GM19452 (cell line): ENCODE results near the gene ZCCHC17.
"Not testable (repeated sequence)": the region's sequence is repeated elsewhere in the genome, so short reads cannot be mapped to it uniquely, and the experiment has no call there.

Experiments used
- ATAC-seq: cut with Tn5 transposase; IDR thresholded peaks from one replicate; pipeline ENCODE4 v1.9.1; 2021; ENCODE audit not compliant: unreplicated experiment

ZCCHC17 gene

DNA sequence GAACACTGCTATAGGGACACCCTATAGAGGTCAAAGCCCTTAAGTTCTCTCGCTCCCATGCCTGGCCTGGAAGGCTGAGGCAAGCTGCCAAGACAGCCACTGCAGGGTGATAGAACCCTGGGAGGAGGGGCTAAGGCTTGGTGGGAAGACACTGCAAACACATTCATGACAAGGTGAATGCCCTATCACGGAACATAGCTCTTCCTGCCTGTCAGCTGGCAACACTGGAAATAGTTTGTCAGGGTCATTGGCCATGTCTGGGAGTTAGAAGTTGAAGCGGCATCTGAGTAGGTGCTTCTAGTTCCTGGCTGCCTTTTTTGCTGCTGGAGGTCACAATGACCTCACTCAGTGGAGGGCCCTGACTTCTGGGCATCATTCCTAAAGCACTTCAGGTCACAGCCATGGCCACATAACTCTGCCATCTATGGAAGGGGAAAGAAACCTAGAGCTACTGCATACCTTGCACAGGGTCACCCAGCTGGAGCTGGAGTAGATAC is 71.8 kb downstream of the ZCCHC17 start:
- no peak for ATAC-seq

DNA sequence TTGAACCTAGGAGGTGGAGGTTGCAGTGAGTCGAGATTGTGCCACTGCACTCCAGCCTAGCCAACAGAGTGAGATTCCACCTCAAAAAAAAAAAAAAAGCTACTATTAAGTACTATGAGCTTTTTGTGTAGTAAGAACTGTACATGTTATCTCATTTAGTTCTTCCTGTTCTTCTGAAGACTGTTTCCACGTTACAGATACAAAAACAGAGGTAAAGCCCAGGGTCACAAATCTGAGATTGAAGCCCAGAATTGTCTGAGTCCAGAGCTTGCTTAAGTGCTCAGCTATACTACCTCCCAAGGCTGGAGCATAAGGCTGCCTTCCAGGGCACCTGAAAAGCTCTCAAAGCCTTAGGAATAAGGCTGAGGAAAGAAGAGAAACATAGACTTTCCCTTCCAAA is 73.2 kb downstream of the ZCCHC17 start:
- no peak for ATAC-seq

DNA sequence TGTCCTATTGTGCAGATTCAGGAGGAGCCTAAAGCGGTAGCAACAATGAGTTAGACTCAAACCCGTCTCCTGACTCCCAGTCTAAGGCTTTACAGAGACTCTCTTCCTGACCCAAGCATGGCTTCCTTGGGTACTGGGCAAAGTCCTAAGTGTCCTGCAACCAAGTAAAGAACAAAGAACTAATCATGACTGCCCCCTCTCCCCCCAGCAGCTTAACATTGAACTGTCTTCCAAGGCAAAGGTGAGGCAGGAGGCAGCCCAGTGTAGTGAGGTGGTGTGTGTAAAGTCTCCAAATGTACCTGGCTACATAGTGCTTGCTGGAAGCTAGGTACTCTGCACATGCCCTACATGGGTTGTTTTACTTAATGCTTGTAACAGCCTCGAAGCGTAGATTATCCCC is 73.7 kb downstream of the ZCCHC17 start:
- ATAC-seq = no peak

DNA sequence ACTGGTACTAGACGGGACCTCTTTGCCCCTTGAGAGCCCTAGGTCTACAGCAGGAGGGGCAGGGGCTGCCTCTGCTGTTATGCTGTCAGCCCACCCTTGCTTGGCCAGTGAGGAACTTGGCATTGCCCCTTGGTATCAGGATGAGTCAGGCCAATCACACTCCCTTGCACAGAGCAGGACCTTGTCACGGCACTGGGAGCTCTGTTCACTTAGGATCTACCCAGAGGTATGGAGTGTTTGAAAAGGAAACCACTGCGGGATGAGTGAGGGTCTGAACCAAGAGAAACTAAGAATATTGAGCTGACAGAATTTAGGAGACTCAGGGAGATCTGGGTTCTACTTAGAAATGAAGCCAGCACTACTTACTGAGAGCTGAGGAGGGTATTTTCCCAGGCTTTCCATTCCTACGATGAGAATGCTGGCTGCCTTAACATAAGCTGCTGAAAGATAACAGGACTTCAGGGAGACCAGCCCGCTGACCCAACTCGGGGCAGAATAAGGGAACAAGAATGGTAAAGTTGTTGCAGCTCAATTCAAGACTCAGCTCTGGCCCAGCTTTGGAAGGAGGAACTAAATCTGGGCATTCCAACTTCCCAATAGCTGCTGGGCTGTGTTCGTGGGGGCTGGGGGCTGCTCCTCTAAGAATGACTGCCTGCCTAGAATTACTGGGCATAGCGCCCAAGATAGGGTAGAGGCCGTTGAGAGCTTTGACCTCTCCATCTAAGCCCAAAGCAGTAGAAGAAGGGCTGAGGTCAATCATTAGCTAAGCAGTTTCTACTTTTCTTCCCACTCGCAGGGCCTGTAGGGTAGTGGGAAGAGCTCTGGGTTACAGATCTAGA is 74.5 kb downstream of the ZCCHC17 start:
- no peak for ATAC-seq

DNA sequence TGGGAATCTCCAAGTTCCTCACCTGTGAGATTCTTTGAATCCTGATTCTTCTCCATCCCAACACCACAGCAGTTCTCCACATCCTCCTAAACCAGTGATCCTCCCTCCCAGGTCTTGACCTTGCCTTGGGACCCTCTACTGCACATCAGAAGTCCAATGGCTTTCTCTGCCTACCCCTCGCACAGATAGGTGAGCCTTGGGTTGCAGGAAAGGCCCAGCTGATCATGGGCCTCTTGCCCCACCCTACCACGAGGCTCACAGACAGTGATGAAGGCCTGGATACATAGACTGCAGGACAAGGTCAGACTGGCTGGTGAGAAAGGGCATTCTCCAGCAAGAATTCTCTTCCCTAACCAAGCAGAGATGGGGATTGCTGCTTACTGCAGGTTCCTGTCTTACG is 75.2 kb downstream of the ZCCHC17 start:
- ATAC-seq = no peak

DNA sequence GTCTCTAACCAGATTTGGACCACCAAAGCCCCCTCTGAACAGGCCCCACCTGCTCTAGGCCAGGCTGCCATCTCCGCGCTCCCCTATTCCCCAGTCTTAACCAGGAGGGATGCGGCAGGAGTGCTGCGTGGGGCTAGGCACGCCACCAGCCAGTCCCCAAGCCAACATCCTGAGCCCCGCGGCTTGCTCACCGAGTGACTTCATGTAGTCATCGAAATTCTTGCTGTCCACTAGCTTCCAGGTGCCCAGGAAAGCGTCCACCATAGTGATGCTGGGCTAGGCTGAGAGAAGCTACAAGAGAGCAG is 75.9 kb downstream of the ZCCHC17 start:
- ATAC-seq = no peak

DNA sequence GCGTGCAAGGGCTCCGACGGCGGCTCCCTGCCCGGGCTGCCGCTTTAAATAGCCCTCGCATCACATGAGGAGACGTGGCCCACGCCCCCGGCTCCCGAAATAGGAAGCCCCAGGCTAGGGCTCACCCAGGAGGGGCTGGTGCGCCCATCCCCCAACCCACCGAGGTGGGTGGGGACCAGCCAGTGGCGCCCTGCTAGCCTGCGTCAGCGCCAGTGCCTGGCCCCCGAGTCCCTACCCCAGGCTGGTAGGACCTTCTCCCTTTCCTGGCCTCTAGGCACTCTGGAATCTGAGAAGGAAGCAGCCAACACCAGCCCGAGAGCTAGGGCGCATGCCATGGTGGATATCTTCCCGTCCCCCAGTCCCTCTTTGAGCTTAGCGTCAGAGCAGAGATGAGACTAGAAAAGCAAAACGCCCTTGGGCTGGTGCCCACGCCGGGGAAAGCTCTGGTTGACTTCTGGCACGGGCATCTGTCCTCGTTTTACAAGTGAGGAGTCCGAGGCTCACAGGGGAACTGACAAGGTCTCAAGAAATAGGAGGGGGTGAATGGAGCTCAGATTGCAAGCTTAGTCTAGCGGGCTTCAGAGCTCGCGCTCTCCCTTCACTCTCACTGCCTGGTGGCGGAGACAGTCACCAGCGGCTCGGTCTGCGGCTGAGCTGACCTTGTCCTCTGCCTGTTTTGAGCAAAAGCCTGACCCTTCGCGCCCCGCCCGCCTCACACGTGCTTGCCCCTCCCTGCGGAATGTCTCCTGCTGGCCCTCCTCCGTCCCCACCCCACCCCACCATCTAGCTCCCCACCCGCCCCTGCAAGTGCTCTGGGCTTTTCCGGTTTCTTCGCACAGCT is 76.4 kb downstream of the ZCCHC17 start, which contains the start of gene FABP3:
TSS of gene FABP3 (minus strand) at position 21 of the 841 bp plus-strand sequence. CDS start 62 bp downstream, outside the sequence.
- no peak for ATAC-seq

DNA sequence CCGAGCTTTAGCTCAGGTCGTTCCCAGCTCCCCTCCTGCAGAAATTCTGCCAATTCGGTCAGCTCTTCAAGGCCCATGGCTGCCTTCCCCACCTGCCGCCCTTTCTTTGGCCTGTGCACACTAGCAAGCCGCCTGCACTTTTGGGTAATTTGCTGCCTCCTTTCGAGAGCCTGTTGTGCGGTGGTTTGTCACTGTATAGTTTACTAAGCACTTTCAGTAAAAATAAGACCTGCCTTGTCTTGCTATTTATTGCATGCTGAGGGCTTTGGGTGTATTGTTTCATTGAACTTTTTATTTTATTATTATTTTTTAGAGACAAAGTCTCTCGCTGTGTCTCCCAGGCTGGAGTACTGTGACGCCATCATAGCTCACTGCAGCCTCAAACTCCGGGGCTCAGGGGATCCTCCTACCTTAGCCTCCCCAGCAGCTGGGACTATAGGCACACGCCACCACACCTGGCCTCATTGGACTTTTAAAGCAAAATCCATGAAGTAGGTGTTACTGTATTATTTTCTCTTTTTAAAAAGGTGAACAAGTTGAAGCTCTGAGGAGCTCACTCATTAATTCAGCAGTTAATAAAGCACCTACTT is 77.2 kb downstream of the ZCCHC17 start:
- no peak for ATAC-seq

DNA sequence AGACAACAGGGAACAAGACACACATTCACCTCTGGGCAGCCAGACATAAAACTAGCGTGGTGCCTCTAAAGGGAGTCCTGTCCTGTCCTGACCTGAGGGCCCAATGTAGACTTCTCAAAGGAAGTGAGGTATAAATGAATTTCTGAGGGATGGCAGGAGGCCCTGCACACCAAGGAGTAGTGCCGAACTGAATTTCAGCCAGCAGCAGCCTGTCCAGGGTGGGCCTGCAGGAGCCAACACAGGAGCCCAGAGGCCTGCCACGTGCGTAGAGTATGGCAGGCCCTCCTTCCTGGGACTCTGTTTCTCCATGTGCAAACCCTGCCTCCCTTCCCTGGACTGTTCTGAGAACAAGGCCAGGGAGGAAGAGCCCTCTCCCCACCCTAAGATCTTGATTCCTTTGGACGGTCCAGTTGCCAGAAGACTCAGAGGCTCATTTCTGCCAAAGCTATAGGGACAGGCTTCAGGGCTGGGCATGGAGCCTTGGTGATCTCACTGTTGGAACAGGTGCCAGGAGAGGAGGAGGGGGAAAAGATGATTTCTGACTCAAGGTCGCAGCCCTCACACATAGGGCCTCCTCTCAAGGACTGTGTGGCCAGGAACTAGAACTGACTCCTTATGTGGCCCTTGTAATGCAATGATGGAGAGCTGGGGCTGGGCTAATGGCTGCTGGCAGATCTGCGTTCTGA is 77.8 kb downstream of the ZCCHC17 start:
- no peak for ATAC-seq

DNA sequence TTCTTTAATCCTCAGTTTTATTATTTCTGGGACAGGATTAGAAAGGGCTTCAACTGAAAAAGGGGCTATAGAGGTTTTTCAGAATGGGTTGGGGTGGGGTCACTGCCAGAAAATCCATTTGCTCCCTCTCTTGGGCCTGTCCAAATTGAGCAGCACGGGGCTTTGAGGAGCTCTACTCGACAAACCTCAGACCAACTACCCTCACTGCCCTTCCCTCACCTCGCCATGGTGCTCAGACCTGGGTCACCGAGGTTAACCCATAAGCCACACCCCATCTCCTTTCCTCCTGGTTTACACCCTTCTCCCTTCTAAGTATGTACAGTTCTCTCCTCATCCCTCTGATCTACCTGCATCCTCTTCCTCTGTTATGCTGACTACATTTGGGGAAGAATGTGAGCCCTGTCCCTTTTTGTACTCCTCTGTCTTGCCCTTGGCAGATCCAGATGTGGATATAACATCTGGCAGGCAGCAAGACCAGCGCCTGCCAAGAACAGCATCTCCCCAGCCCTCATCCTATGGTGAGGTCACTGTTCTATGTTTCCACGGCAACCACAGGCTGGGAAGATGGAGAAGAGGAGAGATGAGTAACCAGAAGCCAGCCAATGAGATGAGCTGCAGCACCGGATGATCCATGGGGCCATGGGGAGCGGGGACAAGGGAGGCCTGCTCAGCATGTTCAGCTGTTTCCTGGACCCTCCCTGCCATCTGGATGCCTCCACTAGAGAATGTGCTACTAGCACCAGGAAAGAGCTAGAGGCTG is 79.7 kb downstream of the ZCCHC17 start:
- no peak for ATAC-seq

DNA sequence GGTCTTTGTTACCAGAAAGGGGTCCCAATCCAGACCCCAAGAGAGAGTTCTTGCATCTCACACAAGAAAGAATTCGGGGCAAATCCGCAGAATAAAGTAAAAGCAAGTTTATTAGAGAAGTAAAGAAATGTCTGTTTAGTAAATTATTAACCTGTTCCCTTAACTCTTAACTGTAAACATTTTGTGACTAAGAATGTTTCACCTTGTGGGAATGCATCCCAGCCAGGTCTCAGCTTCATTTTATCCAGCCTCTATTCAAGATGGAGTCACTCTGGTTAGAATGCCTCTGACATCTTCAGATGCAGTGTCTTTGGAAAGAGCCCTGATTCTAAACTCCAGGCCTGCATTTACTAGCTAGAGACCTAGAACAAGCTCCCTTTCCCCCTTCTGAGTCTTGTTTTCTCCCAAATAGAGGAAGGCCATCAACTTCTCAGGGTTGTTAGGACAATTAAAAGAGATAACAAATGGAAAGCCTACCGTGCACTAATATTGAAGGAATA is 80.6 kb downstream of the ZCCHC17 start:
- ATAC-seq = no peak

DNA sequence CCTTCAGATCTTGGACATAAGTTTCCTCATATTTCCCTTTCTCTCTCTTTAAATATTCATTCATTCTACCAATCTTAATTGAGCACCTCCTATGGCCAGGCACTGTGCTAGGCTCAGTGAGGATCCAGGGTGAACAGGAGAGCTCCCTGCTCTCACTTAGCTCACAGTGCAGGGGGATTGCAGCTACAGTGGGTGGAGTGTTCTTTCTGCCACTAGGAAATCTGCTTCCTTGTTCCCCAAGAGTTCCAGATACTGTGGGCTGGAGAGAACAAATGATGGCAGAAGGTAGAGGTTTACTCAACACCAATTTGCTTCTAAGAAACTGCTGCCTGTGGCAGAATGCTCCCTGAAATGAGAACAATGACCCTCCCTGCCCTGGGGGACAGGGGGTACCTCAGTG is 81.2 kb downstream of the ZCCHC17 start:
- no peak for ATAC-seq

DNA sequence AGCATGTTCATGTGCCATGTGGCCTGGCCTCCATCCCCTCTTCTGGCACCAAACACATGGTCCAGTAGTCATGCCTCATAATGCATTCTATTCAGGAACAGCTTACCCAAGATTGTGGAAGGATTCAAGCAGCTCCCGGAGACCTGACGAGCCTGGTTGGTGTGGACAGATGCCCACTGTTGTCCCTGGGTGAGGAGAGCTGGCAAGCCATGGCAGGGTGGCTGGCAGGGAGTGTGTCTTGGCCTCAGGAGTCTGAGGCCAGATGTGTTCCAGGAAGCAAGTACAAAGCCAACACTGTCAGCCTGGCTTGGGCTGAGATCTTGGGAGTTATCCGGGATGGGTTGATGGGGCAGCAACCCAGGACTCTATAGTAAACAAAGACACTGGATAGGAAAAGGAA is 83.3 kb downstream of the ZCCHC17 start:
- ATAC-seq = no peak

DNA sequence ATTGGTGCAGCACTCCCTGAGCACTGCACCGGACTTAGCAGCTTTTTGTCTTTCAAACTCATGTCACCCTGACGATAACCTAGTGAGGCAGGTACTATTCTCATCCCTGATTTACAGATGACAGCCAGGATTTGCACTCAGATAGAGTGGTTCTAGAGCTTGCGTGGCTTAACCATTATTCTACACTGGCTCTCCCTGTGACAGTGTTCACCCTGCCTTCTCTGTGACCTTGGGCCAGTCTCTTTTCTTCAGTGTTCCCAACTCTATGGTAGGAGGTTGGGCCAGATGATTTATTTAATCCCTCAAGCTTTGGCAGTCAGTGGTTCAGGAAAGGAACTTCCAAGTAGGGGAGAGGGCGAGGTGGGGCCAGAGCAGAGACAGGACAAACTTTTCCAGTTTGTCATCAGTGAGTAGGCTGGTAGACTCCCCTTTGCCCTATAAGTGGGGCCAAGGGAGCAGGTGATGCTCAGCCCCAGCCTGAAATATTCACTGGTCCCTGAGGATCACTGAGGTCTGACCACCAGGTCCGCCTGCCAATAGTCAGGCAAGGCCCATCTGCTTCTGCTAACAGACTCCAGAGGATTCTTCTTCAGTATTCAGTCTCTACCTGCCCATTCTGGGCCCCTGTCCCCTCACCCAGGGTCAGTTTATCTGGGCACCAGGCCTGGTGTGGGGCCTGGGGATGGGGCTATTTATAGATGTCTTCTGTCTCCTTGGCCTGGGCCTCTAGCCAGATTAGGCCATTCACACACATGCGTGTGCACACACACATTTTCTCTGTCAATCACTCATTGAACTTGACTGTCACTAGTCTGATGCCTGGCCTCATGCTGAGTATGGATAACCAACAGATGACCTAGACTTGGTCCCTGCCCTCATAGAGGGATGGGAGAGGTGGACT is 84.8 kb downstream of the ZCCHC17 start:
- ATAC-seq = no peak

DNA sequence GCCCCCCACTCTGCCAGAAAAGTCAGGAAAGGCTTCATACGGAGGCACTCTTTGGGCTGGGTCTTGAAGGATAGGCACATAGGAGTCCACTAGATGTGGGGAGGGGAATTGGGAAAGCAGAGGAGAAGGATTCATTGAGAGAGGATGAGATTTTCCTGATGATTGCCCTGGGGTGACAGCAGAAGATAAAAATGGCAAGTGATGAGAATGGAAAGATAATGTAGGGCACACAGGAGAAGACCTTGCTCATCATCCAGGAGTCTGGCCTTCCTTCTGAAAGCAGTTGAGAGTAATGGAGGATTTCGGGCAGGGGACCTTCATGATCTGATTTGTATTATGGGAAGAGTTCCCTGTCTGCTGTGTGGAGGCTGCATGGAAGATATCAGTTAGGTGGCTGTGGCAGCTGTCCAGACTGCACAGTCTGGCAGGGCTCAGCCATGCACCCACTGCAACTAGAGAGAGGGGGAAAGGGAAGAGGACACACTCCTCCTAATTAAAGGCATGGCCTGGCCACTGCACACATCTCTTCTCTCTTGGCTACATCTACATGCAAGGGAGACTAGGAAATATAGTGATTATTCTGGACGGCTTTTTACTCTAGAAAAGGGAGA is 85.7 kb downstream of the ZCCHC17 start:
- no peak for ATAC-seq

DNA sequence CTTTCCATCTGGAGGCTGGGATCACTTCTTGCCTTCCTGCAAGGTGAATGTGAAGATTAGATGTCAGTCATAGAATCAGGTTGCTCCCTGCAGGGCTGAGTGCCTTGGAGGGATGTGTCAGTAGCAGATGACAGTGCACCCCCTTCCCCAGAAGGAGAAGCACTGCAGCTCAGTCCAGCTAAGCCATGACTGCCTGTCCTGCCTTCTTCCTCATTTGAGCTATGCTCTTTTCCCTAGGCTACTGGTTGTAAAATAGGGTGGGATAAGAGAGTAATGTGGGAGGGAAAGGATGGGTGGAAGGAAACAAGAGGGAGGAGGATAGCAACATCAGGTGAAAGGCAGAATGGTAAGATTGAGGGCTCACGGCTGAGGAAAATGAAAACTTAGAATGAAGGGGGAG is 87.1 kb downstream of the ZCCHC17 start:
- no peak for ATAC-seq

DNA sequence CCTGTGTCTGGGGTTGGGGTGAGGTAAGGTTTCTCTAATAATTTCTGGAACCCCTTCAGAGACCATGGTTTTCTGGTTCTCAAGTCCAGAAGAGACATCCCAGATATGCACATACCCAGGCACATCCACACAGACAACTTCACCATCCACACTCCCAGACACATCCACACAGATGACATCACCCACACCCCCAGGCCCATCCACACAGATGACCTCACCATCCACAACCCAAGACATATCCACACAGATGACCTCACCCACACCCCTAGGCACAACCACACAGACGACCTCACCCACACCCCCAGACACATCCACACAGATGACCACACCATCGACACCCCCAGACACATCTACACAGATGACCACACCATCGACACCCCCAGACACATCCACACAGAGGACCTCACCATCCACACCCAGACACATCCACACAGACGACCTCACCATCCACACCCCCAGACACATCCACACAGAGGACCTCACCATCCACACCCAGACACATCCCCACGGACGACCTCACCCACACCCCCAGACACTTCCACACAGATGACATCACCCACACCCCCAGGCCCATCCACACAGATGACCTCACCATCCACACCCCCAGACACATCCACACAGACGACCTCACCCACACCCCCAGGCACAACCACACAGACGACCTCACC is 89.9 kb downstream of the ZCCHC17 start:
- not testable (repeated sequence) for ATAC-seq

DNA sequence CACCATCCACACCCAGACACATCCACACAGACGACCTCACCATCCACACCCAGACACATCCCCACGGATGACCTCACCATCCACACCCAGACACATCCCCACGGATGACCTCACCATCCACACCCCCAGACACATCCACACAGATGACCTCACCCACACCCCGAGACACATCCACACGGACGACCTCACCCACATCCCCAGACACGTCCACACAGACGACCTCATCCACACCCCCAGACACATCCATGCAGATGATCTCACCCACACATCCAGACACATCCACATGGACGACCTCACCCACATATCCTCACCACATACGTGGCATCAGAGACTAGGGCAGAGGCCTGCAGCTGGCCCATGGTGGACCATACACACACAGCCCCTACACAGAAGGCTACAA is 90.8 kb downstream of the ZCCHC17 start:
- ATAC-seq = no peak
